DND-41 (cell line): ENCODE results near the gene PSMB8.

ENCODE experiments used
- CTCF ChIP-seq: IDR thresholded peaks from 2 replicates; pipeline ENCODE4 v1.5.1; 2012; ENCODE audit warnings: borderline replicate concordance, low read length, moderate library complexity, mild to moderate bottlenecking; ENCODE audit not compliant: poor library complexity, severe bottlenecking; ENCODE audit errors: extremely low read depth
- EZH2 ChIP-seq: IDR thresholded peaks from 3 replicates; pipeline ENCODE4 v1.6.1; 2012; ENCODE audit warnings: borderline replicate concordance, low read depth, mild to moderate bottlenecking, moderate library complexity, low read length, inconsistent platforms; ENCODE audit not compliant: severe bottlenecking

DNA sequence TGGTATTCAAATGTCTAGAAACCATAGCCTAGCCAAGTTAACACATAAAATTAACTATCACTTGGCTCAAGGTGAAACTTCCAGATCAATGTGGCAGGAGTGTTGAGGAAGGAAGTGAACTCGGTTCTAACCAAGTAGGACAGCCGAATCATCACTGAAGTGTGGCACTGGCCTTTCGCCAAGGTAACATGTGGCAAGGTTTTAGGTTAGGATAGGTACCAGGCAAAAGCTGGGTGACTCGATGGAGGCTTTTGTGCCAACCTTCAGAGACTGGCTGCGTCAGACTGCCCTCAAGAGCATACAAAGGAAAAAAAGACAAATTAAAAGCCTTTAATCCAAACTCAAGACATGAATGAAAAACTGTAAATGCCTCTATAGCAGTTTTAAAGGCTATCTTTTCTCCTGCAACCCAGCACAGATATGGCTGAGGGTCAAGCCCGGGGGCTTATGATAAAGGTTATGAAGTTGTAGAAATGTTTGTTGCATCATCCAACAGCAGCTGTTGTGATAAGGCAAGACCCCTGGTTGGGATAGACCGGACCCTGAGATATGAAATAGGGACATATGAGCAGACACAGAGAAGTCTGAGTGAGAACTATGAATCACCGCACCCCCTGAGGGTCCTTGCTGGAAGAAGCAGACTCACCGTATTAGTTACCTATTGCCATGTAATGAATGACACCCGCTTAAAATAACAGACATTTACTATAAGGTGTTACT is 22.0 kb upstream of the PSMB8 start:
- TF ChIP-seq CTCF: no peak
- TF ChIP-seq EZH2: no peak
